GM21529 (cell line): ENCODE measurements around the gene SSBP4.

Source experiments
- ATAC-seq: cut with Tn5 transposase; IDR thresholded peaks from one replicate; pipeline ENCODE4 v1.9.1; 2021; ENCODE audit not compliant: unreplicated experiment

Gene SSBP4

GRCh38 chr19:18481505-18482222 is 62.5 kb downstream of the SSBP4 start:
- no peak for ATAC-seq

- ATAC-seq = no peak
Measured at GRCh38 chr19:18483119-18483890, 64.1 kb downstream of the SSBP4 start.
